NCI-H2029 (cell line): Measurements from ENCODE around the gene SHISA2.
A peak's percentile ranks its signal among the peaks of the same experiment; 100 is the strongest.
"Not testable (repeated sequence)": the region's sequence is repeated elsewhere in the genome, so short reads cannot be mapped to it uniquely, and the experiment has no call there.

Experiments used
- DNase-seq: peaks from one replicate; lab custom pipeline; 2025; lab: John Stamatoyannopoulos, UW

The SHISA2 gene

DNA sequence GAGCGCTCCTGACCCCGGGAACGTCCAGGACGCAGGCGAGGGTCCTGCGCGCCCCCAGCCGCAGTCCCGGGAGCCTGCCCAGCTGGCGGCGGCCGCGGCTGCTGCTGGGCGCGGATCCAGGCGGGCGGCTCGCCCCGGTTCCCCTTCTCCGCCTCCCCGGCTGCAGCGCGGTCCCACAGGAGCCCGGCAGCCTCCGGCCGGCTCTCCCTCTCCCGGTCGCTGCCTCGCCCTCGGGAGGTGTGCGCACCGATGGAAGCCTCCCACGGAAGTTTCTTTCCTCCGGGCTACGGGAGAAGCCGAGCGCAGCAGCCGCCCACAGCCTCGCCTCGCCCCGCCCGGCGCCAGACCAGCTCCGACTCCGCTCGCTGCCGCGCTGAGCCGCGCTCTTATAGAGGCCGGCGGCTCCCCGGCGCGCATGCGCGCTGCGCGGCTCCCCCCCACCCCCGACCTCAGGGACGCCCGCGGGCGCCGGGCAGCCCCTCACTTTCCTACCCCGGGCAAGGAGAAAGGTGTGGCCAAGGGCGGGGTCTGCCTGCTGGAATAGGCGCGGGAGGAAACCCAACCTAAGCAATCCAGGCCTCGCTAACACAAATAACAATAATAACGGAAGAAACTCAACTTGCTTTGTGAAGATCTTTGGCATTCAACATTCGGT is at the start of gene SHISA2:
Gene SHISA2 (minus strand): TSS at position 360 of the 655 bp plus-strand sequence. CDS start 1,041 bp downstream, outside the sequence.
- DNase-seq, result peak; percentile 15

GRCh38 chr13:26095846-26096610 is 44.2 kb upstream of the SHISA2 start:
- DNase-seq, result no peak

DNA sequence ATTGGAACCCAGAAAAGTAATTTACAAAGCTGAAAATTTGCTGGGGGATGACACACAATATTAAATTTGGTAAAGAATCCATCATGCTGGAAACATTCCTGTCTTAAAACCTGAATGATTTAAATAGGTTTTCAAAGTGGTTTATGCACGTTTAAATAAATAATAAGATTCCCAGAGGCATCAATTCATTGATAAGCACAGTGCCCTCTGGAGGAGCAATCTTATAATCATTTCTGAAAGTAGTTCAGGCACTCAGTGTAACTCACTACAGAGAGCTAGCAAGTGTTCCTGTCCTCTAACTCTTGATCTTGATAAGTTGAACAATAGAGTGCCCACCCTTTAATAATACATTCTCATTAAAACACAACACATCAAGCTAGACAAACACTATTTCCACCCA is 43.5 kb upstream of the SHISA2 start:
- DNase-seq, result no peak

- not testable (repeated sequence) for DNase-seq
Measured at GRCh38 chr13:26076821-26077220, 25.0 kb upstream of the SHISA2 start.

DNA sequence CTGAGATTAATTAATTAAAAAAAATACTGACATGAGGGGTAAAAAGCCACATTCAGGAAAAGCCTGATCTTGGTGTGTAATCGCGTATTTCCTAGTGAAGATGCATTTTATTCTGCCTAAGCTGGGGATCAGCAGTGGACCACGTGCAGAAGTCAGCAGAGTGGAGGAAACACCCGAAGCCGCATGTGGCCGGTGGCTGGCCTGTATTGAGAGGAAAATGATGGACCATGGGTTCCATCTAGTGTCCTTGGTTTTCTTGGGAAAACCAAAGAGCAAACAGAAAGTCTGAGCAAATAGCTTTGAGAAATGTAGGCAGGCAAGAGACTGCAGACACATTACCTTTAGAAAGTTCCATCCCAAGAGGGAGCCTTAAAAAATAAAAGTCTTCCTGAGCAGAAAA is 23.7 kb upstream of the SHISA2 start:
- no peak for DNase-seq

DNA sequence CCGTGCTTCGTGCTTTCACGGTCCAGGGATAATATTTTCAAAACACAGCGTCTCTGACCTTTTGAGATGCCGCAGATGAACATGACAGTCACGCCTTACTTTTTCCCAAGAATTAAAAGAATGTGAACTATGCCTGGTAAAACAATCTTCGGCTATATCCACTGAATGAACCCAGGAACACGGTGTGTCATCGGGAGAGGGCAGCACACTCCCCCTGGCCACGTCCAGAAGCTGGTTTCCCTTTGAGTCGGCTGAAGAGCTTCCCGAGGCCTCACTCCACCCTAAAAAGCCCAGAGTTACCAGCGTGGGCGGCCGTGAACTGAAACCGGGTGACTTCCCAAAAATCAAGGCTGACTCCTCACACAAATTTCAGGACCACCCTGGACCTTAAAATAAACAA is 22.9 kb upstream of the SHISA2 start:
- no peak for DNase-seq

GRCh38 chr13:26072335-26072734 is 20.5 kb upstream of the SHISA2 start:
- not testable (repeated sequence) for DNase-seq

DNA sequence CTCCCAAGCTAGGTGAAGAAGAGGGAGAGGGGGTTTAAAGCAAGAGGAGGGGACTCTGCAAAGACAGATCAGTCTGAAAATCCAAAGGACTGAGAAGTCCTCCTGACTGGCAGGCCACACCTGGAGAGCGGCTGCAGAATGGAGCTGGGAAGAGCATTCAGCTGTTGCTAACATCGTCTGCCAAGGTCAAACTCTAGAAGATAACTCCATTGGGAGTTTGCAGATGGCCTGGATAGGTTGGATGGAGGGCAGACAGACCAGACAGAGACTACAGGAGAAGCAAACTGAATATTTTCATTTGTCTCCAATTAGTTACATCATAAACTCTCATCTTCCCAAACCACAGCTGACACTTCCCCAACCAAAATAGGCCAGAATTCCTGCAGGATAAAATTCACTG is 19.9 kb upstream of the SHISA2 start:
- no peak for DNase-seq

GRCh38 chr13:26069642-26070041 is 17.8 kb upstream of the SHISA2 start:
- DNase-seq, result not testable (repeated sequence)

GRCh38 chr13:26068372-26068771 is 16.6 kb upstream of the SHISA2 start:
- not testable (repeated sequence) for DNase-seq

- DNase-seq, result no peak
Measured at GRCh38 chr13:26067601-26068000, 15.8 kb upstream of the SHISA2 start.

GRCh38 chr13:26066492-26066891 is 14.7 kb upstream of the SHISA2 start:
- not testable (repeated sequence) for DNase-seq

- DNase-seq, result peak; percentile 12
Measured at GRCh38 chr13:26062853-26063444, 11.1 kb upstream of the SHISA2 start.

- DNase-seq, result no peak
Measured at GRCh38 chr13:26061947-26062346, 10.1 kb upstream of the SHISA2 start.

- no peak for DNase-seq
Measured at GRCh38 chr13:26061256-26061655, 9.4 kb upstream of the SHISA2 start.

- DNase-seq, result no peak
Measured at GRCh38 chr13:26060357-26060756, 8.5 kb upstream of the SHISA2 start.

DNA sequence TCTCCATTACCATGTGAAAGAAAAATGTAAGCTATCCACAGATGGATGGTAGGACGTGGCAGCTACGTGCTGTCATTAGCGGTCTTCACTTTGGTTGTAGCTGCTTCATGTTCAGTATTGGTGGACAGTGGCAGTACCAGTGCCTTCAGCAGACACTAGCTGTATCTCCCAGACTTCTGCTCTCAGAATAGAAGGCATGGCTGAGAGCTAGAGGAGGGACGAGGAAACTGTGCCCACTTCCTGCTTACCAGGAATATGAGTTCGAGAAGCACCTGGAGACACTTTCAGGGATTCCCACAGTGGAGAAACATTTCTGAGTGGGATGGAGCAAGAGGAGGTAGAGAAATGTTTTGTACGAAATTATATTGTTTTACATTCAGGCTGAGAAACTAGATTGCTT is 6.9 kb upstream of the SHISA2 start:
- no peak for DNase-seq

DNA sequence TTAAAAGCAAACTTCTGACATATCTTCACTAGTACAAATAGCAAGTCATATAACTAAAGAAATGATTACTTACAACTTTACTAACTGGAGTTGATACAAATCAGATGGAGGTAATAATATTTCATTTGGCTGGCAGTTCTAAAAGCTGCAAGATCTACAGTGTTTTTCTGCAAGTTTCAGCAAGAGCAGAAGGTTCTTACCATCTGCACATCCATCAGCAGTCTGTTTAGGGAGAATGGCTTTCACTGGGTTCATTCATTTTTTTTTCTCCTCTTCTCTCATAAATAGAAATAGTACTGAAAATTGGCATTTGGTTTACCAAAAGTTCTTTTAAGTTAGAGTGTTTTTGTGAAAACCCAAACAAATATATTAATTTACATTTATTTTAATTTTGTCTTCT is 3.1 kb upstream of the SHISA2 start:
- DNase-seq, result no peak

DNA sequence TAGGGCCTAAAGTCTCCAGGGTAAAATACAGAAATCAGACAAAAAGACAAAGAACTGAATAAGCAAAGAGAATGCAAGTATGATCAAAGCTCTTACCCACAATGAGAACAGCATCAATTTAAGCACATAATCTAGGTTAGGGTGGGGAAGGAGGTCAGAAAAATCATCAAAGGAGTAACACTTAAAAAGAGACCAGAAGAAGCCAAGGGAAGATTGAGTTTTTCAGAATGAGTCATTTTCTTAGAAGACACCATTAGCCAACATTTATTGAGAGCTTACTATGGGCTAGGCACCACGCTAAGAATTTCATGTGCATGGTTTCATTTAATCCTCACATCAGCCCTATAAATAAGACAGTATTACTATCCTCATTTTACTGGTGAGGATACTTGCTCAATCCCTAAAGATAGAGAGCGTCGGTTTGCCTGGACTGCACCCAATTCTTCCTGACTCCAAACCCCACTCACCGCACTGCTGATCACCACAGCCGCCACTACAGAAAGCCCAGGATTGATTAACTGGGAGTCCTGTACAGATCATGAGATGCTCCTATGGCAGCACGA is 1.7 kb upstream of the SHISA2 start:
- no peak for DNase-seq

GRCh38 chr13:26052337-26052736 is 521 bp upstream of the SHISA2 start:
- no peak for DNase-seq

DNA sequence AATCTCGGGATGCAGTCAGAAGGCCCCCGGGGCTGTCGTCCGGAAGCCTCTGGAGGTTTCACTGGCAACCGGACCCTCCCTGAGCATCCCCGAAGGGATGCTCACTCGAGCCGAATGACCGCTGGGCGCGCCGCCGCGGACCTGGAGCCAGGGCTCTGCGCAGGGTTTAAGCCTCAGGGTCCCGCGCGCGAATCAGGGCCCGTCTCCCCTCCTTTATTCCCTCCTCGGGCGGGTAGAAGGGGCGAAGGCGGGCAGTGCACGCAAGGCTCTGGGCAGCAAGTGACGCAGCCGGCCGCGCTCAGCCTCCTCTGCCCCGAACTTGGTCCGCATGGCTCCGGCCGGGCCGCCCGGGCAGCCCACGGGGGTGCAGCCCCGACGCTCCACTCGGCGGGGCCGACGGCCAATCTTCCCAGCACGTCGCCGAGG is 572 bp downstream of the SHISA2 start:
- no peak for DNase-seq

DNA sequence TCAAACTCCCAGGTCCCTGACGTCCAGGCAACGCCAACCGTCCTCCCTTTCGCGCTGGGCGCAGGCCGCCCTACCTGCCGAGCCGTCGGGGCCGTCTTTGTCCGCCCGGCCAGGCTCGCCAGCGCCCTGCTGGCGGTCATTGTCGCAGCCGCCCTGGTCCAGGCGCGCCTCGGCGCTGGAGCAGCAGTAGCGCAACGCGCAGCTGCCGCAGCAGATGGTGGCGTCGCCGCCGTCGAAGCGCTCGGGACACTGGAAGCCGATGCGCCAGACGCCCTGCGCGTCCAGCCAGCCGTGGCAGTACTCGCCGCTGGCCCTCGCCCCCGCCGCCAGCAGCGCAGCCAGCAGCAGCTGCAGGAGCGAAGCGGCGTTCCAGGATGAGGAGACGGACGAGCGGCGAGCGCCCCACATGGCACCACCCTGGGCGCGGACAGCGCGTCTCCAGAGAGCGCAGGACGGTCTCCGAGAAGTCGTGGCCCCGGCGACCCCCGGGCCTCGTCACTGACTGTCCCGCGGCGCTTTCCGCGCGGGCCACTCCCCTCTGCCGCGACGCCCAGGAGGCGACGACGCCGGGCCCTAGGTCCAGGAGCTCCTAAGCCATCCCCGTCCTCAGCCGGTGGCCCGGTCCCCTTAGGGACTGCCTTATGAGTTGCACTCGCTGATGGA is 1.1 kb downstream of the SHISA2 start:
- no peak for DNase-seq
